ENCODE data around the gene NDUFAF3.
"Not testable (repeated sequence)": the region's sequence is repeated elsewhere in the genome, so short reads cannot be mapped to it uniquely, and the experiment has no call there.

NDUFAF3 gene

DNA sequence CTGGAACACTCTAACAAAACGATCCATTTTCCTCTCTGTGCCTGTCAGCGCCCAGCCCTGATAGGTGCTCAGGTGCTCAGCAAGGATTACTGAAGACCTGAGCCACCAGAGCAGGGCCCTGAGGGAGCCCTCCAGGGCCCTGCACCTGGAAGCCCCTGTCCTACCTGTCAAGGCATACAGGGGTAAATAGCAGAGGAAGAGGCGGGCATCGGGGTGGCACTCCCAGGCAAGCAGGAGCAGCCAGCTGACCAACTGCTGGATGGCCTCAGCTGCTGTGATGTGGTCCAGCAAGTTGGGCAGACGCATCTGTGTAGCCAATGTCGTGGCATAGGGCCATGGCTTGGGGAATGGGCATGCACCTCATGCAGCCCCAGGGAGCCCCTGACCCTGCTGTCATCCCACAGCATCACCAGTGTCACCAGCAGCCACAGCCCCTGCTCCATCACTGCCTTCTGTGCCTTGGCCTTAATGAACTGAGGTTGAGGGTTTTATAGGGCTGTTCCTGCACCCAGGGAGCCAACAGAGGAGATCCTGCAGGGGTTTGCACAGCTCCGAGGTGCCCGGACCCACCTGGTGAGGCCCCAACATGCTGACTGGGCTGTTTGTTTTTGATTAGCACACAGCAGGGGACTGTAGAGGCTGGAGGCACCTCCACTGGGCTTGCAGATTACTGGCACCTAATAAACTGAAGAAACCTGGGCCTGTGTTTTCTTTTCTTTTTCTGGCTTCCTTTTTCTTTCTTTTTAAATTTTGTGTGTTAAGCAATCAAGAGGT lies 22.6 kb upstream of the NDUFAF3 start:
- DNase-seq (ENCODE audit: low spot score): no peak

DNA sequence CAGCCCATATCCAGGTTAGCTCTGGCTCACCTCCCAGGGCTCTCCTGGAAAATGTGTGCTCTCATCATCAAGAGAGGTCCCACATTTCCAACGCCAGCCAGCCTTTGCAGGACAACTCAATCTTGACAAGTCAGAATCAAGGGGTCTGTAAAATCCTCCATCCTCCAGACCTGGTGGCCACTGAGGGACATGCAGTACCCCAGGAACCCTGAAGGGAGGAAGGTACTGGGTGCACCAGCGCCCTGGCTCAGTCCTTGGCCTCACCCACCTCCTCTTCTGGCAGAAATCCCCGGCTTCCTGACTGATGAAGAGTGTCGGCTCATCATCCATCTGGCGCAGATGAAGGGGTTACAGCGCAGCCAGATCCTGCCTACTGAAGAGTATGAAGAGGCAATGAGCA lies 20.8 kb upstream of the NDUFAF3 start:
- no peak for DNase-seq (ENCODE audit: low spot score)

GRCh38 chr3:49004352-49005302 lies 17.3 kb upstream of the NDUFAF3 start:
- no peak for DNase-seq (ENCODE audit: low spot score)

GRCh38 chr3:49005303-49005680 lies 16.6 kb upstream of the NDUFAF3 start:
- DNase-seq (ENCODE audit: low spot score): no peak

GRCh38 chr3:49005998-49006397 lies 15.9 kb upstream of the NDUFAF3 start:
- DNase-seq (ENCODE audit: low spot score): no peak

DNA sequence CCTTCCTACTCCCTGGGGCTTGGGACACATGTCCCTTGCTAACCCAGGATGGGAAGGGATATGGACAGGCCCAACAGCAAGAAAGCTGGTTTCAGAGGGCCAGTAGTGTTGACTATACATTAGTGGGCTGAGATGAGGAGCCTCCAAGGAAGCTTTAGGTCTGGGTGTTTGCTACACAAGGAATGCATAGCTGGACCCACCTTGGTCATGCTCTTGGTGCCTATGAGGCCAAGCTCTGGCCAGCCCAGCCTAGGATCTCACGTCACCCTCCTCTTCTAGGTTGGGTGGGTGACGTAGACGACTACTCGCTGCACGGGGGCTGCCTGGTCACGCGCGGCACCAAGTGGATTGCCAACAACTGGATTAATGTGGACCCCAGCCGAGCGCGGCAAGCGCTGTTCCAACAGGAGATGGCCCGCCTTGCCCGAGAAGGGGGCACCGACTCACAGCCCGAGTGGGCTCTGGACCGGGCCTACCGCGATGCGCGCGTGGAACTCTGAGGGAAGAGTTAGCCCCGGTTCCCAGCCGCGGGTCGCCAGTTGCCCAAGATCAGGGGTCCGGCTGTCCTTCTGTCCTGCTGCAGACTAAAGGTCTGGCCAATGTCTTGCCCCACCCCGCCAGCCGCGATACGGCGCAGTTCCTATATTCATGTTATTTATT lies 15.4 kb upstream of the NDUFAF3 start:
- DNase-seq (ENCODE audit: low spot score): peak; percentile 55

- peak; percentile 99 for DNase-seq (ENCODE audit: low spot score)
Measured at GRCh38 chr3:49007068-49007770, 14.7 kb upstream of the NDUFAF3 start, which contains the start of gene WDR6. Gene WDR6, plus strand, starts transcription at chr3:49007391. Its CDS starts 41 bp downstream, at chr3:49007432.

GRCh38 chr3:49007771-49008528 lies 14.0 kb upstream of the NDUFAF3 start:
- DNase-seq (ENCODE audit: low spot score): peak; percentile 92

DNA sequence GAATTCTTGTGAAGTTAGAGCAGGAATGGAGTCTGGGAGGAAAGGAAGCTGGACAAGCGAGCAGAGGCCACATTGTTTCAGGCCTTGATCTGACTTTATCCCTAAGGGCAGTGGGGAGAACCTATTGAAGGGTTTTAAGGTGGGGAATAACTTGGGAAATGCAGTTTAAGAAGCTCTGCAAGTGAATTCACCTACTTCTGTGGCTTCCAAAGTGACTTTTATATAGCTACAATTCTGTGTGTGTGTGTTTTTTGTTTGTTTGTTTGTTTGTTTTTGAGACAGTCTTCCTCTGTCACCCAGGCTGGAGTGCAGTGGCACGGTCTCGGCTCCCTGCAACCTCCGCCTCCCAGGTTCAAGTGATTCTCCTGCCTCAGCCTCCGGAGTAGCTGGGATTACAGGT lies 13.3 kb upstream of the NDUFAF3 start:
- DNase-seq (ENCODE audit: low spot score): not testable (repeated sequence)

DNA sequence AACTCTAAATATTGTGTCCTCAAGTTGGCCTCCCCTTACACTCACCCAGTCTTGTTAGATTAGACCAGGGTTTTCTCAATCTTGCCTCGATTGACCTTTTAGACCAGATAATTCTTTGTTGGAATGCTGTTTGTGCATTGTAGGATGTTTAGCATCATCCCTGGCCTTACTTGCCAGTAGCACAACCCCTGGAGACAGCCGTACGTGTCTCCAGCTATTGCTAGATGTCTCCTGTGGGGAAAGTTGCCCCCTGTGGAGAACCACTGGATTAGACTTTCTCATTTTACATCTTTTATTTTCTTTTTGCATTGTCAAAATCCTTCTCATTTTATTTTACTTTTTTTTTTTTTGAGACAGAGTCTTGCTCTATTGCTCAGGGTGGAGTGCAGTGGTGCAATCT lies 12.5 kb upstream of the NDUFAF3 start:
- DNase-seq (ENCODE audit: low spot score): no peak

- DNase-seq (ENCODE audit: low spot score): no peak
Measured at GRCh38 chr3:49012441-49013017, 9.4 kb upstream of the NDUFAF3 start.

- DNase-seq (ENCODE audit: low spot score): no peak
Measured at GRCh38 chr3:49013113-49013737, 8.7 kb upstream of the NDUFAF3 start.

GRCh38 chr3:49013738-49014660 lies 7.9 kb upstream of the NDUFAF3 start:
- DNase-seq (ENCODE audit: low spot score): peak; percentile 61

DNA sequence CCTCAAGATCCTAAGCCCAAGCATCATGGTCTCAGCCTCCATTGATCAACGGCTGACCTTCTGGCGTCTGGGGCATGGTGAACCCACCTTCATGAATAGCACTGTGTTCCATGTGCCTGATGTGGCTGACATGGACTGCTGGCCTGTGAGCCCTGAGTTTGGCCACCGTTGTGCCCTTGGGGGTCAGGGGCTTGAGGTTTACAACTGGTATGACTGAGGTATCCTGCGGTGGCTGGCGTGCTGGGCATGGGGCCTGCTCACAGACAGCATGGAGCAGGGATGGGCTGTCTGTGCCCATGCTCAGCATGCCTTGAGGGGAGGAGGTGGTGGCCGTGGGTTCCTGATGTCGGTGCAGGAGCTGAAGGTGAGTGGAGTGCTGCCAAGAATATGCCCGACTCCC lies 6.8 kb upstream of the NDUFAF3 start:
- DNase-seq (ENCODE audit: low spot score): no peak

- no peak for DNase-seq (ENCODE audit: low spot score)
Measured at GRCh38 chr3:49015765-49016164, 6.2 kb upstream of the NDUFAF3 start.

DNA sequence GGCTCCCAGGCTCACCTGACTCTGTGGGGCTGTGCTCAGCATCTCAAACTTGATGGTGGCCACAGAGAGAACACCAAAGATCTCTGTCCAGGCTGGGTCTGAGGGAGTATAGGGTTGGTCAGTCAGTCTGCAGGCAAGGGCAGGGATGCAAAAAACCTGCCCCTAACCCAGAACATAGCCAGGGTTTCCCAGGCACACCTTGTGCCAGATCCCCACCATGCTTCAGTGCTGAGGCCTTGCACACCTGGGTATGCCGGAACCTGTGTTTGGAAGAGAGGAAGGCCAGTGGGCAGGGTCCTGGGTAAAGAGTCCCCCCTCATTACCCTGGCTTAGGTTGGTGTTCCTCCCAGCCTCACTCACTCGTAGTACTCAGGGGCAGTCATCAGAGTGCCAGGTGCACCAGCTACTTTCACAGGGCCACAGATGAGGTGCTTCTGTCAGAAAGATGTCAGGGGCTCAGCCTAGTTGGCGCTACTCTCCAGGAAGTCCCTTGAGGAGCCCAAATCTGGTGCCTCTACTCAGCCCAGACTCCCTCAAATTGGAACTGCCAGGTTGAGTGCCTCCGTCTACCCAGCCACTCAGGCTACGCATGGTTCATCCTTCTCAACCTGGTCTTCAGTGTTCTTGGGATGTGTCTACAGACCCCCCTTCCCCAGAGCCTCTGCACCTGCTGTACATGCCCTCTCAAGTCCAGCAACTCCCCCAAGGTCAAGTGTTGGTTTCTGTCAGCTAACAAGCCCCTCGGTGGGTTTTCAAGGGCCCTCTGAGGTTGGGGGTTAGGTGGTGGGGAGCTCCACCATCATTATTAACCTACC lies 5.3 kb upstream of the NDUFAF3 start:
- DNase-seq (ENCODE audit: low spot score): no peak

GRCh38 chr3:49017229-49017970 lies 4.5 kb upstream of the NDUFAF3 start:
- DNase-seq (ENCODE audit: low spot score): no peak
